ENCODE measurements around the gene ANKIB1. TPM values are rescaled to one million over a fixed set of nuclear protein-coding genes. Genes with fewer than 3 reads are reported as not detected.

ANKIB1 gene
- total RNA-seq, 1 experiment from 2014 or later, result 83.8 TPM

DNA sequence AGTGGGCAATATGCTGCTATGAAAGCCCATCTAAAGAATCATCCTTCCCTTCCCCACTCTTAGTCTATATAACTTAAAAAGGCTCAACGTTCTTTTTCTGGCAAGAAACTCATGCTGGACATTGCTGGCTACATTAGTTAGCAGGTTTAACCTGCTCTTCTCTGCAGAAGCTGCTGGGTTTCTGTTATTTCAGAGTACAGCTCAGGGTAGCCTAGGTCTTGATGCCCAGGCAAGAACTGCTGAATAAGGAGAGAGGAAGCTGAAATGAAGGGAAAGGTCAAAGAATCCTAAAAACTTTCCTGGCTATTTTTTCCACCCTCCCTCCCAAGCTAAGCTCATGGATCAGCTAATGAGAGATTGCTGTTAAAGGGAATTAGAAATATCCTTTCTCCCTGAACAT is 79.4 kb downstream of the ANKIB1 start:
- Histone ChIP-seq H3K4me1 (ENCODE audit: control insufficient read depth, insufficient read depth, low read length) (no peaks in the 10 kb centered on the region), H3K9me3 (ENCODE audit: control insufficient read depth, insufficient read depth, low read depth, low read length) (no peaks in the 10 kb centered on the region), H3K27me3 (ENCODE audit: control insufficient read depth, insufficient read depth, low read length) (no peaks in the 10 kb centered on the region), H3K36me3 (ENCODE audit: control insufficient read depth, insufficient read depth, low read length) (peaks cover 3% of the 10 kb centered on the region; the same call in 1 of the 2 replicates), H3K27ac (ENCODE audit: low read length) (no peak overlapping the region), H3K4me3 (ENCODE audit: low read depth in 2 of 2, low read length in 2 of 2) (no peak overlapping the region)
- ChIA-PET CTCF (no interaction called here), POLR2A (no interaction called here)
- no TSS peak for BruUV-seq (replicated peaks)
- DNase-seq (ENCODE audit: low read depth, low spot score) (no peak), ATAC-seq (no peak)
- TF ChIP-seq POLR2AphosphoS5 (IDR thresholded peaks at IDR 0.05; ENCODE audit: low read depth, low read length) (no peak), SIN3A (IDR thresholded peaks at IDR 0.05; ENCODE audit: borderline replicate concordance, insufficient read depth, low read depth, low read length) (no peak)
- in situ Hi-C loops (cut with HindIII; ENCODE audit: low pct_unique_long_range_greater_than_20kb, low sequenced_read_pairs), result no loop called here
- intact Hi-C loops (cut with micrococcal nuclease; ENCODE audit: unreplicated experiment), result no loop called here

DNA sequence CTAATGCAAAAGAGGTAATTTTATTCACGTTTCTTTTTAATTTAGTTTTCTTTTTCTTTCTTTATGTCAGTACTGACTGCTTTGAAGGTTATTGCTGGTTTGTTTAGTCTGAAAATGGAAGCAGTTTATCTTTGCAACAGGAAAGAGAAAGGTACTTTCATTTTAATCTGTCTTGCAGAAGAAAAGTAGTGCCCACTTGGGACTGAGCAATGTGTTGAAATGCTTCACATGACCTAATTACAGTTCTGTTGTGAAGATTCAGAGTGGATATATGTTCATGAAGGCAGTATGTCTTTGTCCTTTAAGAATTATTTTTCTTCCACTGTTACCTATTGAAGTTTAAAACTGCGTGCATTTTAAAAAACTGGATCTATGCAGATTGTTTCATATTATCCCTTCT is 80.1 kb downstream of the ANKIB1 start:
- H3K4me3 ChIP-seq (ENCODE audit: low read depth in 2 of 2, low read length in 2 of 2), result no peak overlapping the region
- ChIA-PET POLR2A (interaction anchor here (0.7 kb wide), 1 partner anchor 37 kb away, joined by 3 read pairs; no protein-coding TSS in a partner anchor), CTCF (no interaction called here)
- intact Hi-C loops (cut with micrococcal nuclease; ENCODE audit: unreplicated experiment), result no loop called here
- peaks cover 3% of the 10 kb centered on the region; the same call in 1 of the 2 replicates for H3K36me3 ChIP-seq (ENCODE audit: control insufficient read depth, insufficient read depth, low read length)
- TF ChIP-seq SIN3A (IDR thresholded peaks at IDR 0.05; ENCODE audit: borderline replicate concordance, insufficient read depth, low read depth, low read length) (no peak), TCF7L2 (IDR thresholded peaks at IDR 0.05; ENCODE audit: low read depth, low read length) (no peak), POLR2AphosphoS5 (IDR thresholded peaks at IDR 0.05; ENCODE audit: low read depth, low read length) (no peak), REST (IDR thresholded peaks at IDR 0.05; ENCODE audit: insufficient read depth in 1 of 2, low read depth in 2 of 2, low read length in 1 of 2) (no peak)
- TF ChIP-seq, protein P1, sequence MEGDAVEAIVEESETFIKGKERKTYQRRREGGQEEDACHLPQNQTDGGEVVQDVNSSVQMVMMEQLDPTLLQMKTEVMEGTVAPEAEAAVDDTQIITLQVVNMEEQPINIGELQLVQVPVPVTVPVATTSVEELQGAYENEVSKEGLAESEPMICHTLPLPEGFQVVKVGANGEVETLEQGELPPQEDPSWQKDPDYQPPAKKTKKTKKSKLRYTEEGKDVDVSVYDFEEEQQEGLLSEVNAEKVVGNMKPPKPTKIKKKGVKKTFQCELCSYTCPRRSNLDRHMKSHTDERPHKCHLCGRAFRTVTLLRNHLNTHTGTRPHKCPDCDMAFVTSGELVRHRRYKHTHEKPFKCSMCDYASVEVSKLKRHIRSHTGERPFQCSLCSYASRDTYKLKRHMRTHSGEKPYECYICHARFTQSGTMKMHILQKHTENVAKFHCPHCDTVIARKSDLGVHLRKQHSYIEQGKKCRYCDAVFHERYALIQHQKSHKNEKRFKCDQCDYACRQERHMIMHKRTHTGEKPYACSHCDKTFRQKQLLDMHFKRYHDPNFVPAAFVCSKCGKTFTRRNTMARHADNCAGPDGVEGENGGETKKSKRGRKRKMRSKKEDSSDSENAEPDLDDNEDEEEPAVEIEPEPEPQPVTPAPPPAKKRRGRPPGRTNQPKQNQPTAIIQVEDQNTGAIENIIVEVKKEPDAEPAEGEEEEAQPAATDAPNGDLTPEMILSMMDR (IDR thresholded peaks at IDR 0.05), result no peak
- in situ Hi-C loops (cut with HindIII; ENCODE audit: low pct_unique_long_range_greater_than_20kb, low sequenced_read_pairs), result no loop called here
- no peaks in the 10 kb centered on the region for H3K27me3 ChIP-seq (ENCODE audit: control insufficient read depth, insufficient read depth, low read length)
- H3K27ac ChIP-seq (ENCODE audit: low read length), result no peak overlapping the region
- no TSS peak for BruUV-seq (replicated peaks)
- no peak for DNase-seq (ENCODE audit: low read depth, low spot score)
- H3K9me3 ChIP-seq (ENCODE audit: control insufficient read depth, insufficient read depth, low read depth, low read length), result no peaks in the 10 kb centered on the region
- ATAC-seq, result no peak
- H3K4me1 ChIP-seq (ENCODE audit: control insufficient read depth, insufficient read depth, low read length), result no peaks in the 10 kb centered on the region

DNA sequence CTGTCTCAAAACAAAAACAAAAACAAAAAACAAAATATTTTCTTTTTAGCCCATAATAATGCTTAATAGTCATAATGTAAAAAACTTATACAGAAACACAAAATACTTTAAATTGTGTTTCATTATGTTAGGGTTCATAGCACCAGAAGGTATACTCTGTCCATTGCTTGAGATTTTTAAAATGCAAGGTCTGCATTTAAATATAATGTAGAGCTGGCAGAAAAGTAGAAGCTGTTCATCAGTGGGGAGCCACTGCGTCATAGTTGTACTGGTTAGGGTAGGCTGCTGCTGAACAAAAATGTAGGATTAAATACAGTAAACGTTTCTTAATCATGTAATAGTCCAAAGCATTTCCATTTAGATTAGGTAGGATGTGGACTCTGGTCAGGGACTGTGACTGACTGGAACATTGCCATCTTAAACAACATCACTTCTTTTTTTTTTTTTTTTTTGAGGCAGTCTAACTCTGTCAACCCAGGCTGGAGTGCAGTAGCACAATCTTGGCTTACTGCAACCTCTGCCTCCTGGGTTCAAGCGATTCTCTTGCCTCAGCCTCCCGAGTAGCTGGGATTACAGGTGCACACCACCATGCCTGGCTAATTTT is 85.2 kb downstream of the ANKIB1 start:
- no TSS peak for BruUV-seq (replicated peaks)
- Histone ChIP-seq H3K27me3 (ENCODE audit: control insufficient read depth, insufficient read depth, low read length) (no peaks in the 10 kb centered on the region), H3K4me1 (ENCODE audit: control insufficient read depth, insufficient read depth, low read length) (no peaks in the 10 kb centered on the region), H3K36me3 (ENCODE audit: control insufficient read depth, insufficient read depth, low read length) (peaks cover 6% of the 10 kb centered on the region; the same call in 1 of the 2 replicates), H3K4me3 (ENCODE audit: low read depth in 2 of 2, low read length in 2 of 2) (no peak overlapping the region), H3K27ac (ENCODE audit: low read length) (no peak overlapping the region), H3K9me3 (ENCODE audit: control insufficient read depth, insufficient read depth, low read depth, low read length) (peaks cover 17% of the 10 kb centered on the region)
- in situ Hi-C loops (cut with HindIII; ENCODE audit: low pct_unique_long_range_greater_than_20kb, low sequenced_read_pairs), result no loop called here
- no peak for ATAC-seq
- CTCF ChIA-PET, result no interaction called here
- intact Hi-C loops (cut with micrococcal nuclease; ENCODE audit: unreplicated experiment), result no loop called here
- no peak for DNase-seq (ENCODE audit: low read depth, low spot score)
- TF ChIP-seq, protein P1 (IDR thresholded peaks at IDR 0.05), result no peak
- POLR2A ChIA-PET, result no interaction called here
